ENCODE data around the gene TRPM1.

TRPM1 gene

GRCh38 chr15:31058236-31058962 is 43.1 kb downstream of the TRPM1 start:
- no peak for DNase-seq
- no peaks in the 10 kb centered on the region for H3K27me3 ChIP-seq (replicated peaks; ENCODE audit: control insufficient read depth, insufficient read depth, low read length, poor library complexity, severe bottlenecking)
- no peaks in the 10 kb centered on the region for H3K4me1 ChIP-seq (ENCODE audit: control insufficient read depth, insufficient read depth, low read length, poor library complexity, severe bottlenecking)
- H3K4me3 ChIP-seq (ENCODE audit: insufficient read depth, low read depth, low read length, poor library complexity, severe bottlenecking): no peak overlapping the region
- H3K36me3 ChIP-seq (ENCODE audit: control insufficient read depth, insufficient read depth, low read length): no peaks in the 10 kb centered on the region
- H3K27ac ChIP-seq (ENCODE audit: insufficient read depth, low read length, poor library complexity, severe bottlenecking): no peak overlapping the region
- H3K9me3 ChIP-seq (ENCODE audit: control insufficient read depth, low read length): no peaks in the 10 kb centered on the region

DNA sequence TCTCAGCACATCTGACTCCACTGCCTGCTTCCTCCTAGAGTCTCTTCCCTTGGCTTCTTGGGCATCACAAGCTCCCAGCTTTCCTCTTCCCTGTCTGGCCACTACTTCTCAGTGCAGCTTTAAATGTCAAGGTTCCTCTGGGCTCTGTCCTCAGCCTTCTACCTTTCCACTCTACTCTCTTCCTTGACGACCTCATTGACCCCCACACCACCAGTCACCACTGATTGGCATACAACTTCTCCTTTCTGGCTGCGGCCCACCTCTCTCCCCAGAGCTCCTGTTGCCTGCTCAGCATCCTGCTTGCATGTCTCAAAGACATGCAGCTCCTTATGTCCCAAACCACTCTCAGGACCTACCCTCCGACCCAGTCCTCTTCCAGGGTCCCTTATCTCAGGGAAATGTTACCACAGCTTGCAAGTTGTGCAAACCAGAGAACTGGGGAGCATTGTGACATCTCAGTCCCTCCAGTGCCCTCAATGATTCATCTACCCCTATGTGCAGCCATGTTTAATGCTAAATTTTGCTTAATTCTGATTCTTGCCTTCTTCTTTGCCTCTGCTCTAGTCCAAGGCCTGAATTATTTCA is 49.9 kb downstream of the TRPM1 start:
- no peaks in the 10 kb centered on the region for H3K4me1 ChIP-seq (ENCODE audit: control insufficient read depth, insufficient read depth, low read length, poor library complexity, severe bottlenecking)
- H3K36me3 ChIP-seq (ENCODE audit: control insufficient read depth, insufficient read depth, low read length): no peaks in the 10 kb centered on the region
- no peaks in the 10 kb centered on the region for H3K9me3 ChIP-seq (ENCODE audit: control insufficient read depth, low read length)
- DNase-seq: no peak
- H3K27me3 ChIP-seq (replicated peaks; ENCODE audit: control insufficient read depth, insufficient read depth, low read length, poor library complexity, severe bottlenecking): no peaks in the 10 kb centered on the region
- H3K27ac ChIP-seq (ENCODE audit: insufficient read depth, low read length, poor library complexity, severe bottlenecking): no peak overlapping the region
- H3K4me3 ChIP-seq (ENCODE audit: insufficient read depth, low read depth, low read length, poor library complexity, severe bottlenecking): no peak overlapping the region

DNA sequence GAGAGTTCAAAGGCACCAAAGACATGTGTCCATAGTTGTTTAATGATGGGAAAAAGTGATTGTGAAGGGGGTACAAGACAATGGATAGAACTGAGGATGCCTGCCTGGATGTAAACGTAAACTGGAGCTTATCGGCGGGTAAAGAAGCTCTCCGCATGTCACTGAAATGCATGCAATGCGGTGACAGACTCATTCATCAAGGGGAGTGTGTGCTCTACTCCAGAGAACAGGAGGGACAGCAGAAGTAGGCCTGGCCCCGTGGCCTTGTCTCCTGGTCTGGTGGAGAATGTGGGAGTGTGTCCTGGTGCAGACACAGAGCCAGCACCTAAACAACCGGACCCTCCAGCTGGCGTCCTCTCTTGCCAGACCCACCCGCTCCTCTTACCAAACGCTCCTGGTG is 50.6 kb downstream of the TRPM1 start:
- Histone ChIP-seq H3K9me3 (ENCODE audit: control insufficient read depth, low read length) (no peaks in the 10 kb centered on the region), H3K27ac (ENCODE audit: insufficient read depth, low read length, poor library complexity, severe bottlenecking) (no peak overlapping the region), H3K36me3 (ENCODE audit: control insufficient read depth, insufficient read depth, low read length) (no peaks in the 10 kb centered on the region), H3K27me3 (replicated peaks; ENCODE audit: control insufficient read depth, insufficient read depth, low read length, poor library complexity, severe bottlenecking) (no peaks in the 10 kb centered on the region), H3K4me3 (ENCODE audit: insufficient read depth, low read depth, low read length, poor library complexity, severe bottlenecking) (no peak overlapping the region), H3K4me1 (ENCODE audit: control insufficient read depth, insufficient read depth, low read length, poor library complexity, severe bottlenecking) (no peaks in the 10 kb centered on the region)
- no peak for DNase-seq

DNA sequence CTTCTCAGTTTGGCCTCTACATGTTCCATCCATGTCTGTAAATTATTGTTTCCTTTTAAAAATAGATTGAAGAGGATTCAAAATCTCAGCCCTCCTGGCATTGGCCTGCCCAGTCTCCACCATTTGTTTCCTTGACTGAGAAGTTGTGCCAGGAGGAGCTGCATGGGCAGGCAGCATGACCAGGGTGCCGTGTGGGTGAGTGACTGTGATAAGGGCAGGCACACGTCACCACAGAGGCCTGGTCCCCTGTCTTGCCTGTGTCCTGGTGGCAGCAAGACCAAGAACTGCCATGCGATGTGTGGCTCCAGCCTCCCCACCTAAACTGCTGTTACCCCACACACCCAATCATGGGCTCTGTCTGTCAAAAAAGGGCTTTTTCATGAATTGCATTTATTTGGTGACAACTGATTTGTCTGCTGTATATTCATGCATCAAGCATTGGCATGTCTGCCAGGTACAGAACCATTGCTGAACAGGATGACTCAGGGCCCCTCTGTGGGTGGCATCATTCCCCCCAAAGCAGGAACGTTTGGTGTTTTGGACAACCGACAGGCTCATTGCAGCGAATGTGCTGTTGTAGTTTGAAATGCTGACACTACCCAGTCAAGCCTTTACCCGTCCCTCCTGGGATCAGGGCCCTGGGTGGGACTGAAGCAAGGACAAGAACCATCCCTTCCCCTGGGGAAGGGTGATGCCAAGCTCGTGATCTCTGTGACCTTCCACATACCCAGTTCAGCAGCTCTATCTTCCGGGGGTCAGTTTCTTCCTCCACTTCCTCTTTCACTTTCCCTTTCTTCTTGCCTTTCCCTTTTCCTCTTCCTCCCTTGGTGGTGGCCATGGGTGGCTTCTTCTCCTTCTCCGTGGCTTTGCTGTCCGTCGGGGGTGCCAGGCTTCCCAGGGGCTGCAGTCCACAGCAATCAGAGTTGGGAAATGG is 51.6 kb downstream of the TRPM1 start:
- H3K9me3 ChIP-seq (ENCODE audit: control insufficient read depth, low read length): no peaks in the 10 kb centered on the region
- H3K27me3 ChIP-seq (replicated peaks; ENCODE audit: control insufficient read depth, insufficient read depth, low read length, poor library complexity, severe bottlenecking): no peaks in the 10 kb centered on the region
- no peak for DNase-seq
- no peak overlapping the region for H3K4me3 ChIP-seq (ENCODE audit: insufficient read depth, low read depth, low read length, poor library complexity, severe bottlenecking)
- no peak overlapping the region for H3K27ac ChIP-seq (ENCODE audit: insufficient read depth, low read length, poor library complexity, severe bottlenecking)
- H3K36me3 ChIP-seq (ENCODE audit: control insufficient read depth, insufficient read depth, low read length): no peaks in the 10 kb centered on the region
- H3K4me1 ChIP-seq (ENCODE audit: control insufficient read depth, insufficient read depth, low read length, poor library complexity, severe bottlenecking): no peaks in the 10 kb centered on the region

GRCh38 chr15:31049111-31049510 is 52.4 kb downstream of the TRPM1 start:
- no peaks in the 10 kb centered on the region for H3K9me3 ChIP-seq (ENCODE audit: control insufficient read depth, low read length)
- no peaks in the 10 kb centered on the region for H3K4me1 ChIP-seq (ENCODE audit: control insufficient read depth, insufficient read depth, low read length, poor library complexity, severe bottlenecking)
- H3K27me3 ChIP-seq (replicated peaks; ENCODE audit: control insufficient read depth, insufficient read depth, low read length, poor library complexity, severe bottlenecking): no peaks in the 10 kb centered on the region
- no peak overlapping the region for H3K27ac ChIP-seq (ENCODE audit: insufficient read depth, low read length, poor library complexity, severe bottlenecking)
- H3K36me3 ChIP-seq (ENCODE audit: control insufficient read depth, insufficient read depth, low read length): no peaks in the 10 kb centered on the region
- H3K4me3 ChIP-seq (ENCODE audit: insufficient read depth, low read depth, low read length, poor library complexity, severe bottlenecking): no peak overlapping the region
- DNase-seq: no peak

GRCh38 chr15:31047437-31047836 is 54.1 kb downstream of the TRPM1 start:
- Histone ChIP-seq H3K9me3 (ENCODE audit: control insufficient read depth, low read length) (no peaks in the 10 kb centered on the region), H3K36me3 (ENCODE audit: control insufficient read depth, insufficient read depth, low read length) (no peaks in the 10 kb centered on the region), H3K4me3 (ENCODE audit: insufficient read depth, low read depth, low read length, poor library complexity, severe bottlenecking) (no peak overlapping the region), H3K4me1 (ENCODE audit: control insufficient read depth, insufficient read depth, low read length, poor library complexity, severe bottlenecking) (no peaks in the 10 kb centered on the region), H3K27me3 (replicated peaks; ENCODE audit: control insufficient read depth, insufficient read depth, low read length, poor library complexity, severe bottlenecking) (no peaks in the 10 kb centered on the region), H3K27ac (ENCODE audit: insufficient read depth, low read length, poor library complexity, severe bottlenecking) (no peak overlapping the region)
- DNase-seq: no peak

- Histone ChIP-seq H3K27ac (ENCODE audit: insufficient read depth, low read length, poor library complexity, severe bottlenecking) (no peak overlapping the region), H3K4me3 (ENCODE audit: insufficient read depth, low read depth, low read length, poor library complexity, severe bottlenecking) (no peak overlapping the region), H3K36me3 (ENCODE audit: control insufficient read depth, insufficient read depth, low read length) (no peaks in the 10 kb centered on the region), H3K4me1 (ENCODE audit: control insufficient read depth, insufficient read depth, low read length, poor library complexity, severe bottlenecking) (no peaks in the 10 kb centered on the region), H3K27me3 (replicated peaks; ENCODE audit: control insufficient read depth, insufficient read depth, low read length, poor library complexity, severe bottlenecking) (no peaks in the 10 kb centered on the region), H3K9me3 (ENCODE audit: control insufficient read depth, low read length) (no peaks in the 10 kb centered on the region)
- DNase-seq: no peak
Observed at GRCh38 chr15:31046759-31047359, 54.7 kb downstream of the TRPM1 start.

GRCh38 chr15:31045606-31046005 is 55.9 kb downstream of the TRPM1 start:
- Histone ChIP-seq H3K27ac (ENCODE audit: insufficient read depth, low read length, poor library complexity, severe bottlenecking) (no peak overlapping the region), H3K36me3 (ENCODE audit: control insufficient read depth, insufficient read depth, low read length) (no peaks in the 10 kb centered on the region), H3K27me3 (replicated peaks; ENCODE audit: control insufficient read depth, insufficient read depth, low read length, poor library complexity, severe bottlenecking) (no peaks in the 10 kb centered on the region), H3K4me1 (ENCODE audit: control insufficient read depth, insufficient read depth, low read length, poor library complexity, severe bottlenecking) (no peaks in the 10 kb centered on the region), H3K9me3 (ENCODE audit: control insufficient read depth, low read length) (no peaks in the 10 kb centered on the region), H3K4me3 (ENCODE audit: insufficient read depth, low read depth, low read length, poor library complexity, severe bottlenecking) (no peak overlapping the region)
- DNase-seq: no peak

GRCh38 chr15:31042751-31043150 is 58.8 kb downstream of the TRPM1 start:
- no peak for DNase-seq
- Histone ChIP-seq H3K9me3 (ENCODE audit: control insufficient read depth, low read length) (no peaks in the 10 kb centered on the region), H3K36me3 (ENCODE audit: control insufficient read depth, insufficient read depth, low read length) (no peaks in the 10 kb centered on the region), H3K4me1 (ENCODE audit: control insufficient read depth, insufficient read depth, low read length, poor library complexity, severe bottlenecking) (no peaks in the 10 kb centered on the region), H3K27me3 (replicated peaks; ENCODE audit: control insufficient read depth, insufficient read depth, low read length, poor library complexity, severe bottlenecking) (no peaks in the 10 kb centered on the region), H3K4me3 (ENCODE audit: insufficient read depth, low read depth, low read length, poor library complexity, severe bottlenecking) (no peak overlapping the region), H3K27ac (ENCODE audit: insufficient read depth, low read length, poor library complexity, severe bottlenecking) (no peak overlapping the region)

Measured in effector memory CD4-positive, alpha-beta T cell (primary cell).